ENCODE results near the gene FAM193A.
A peak's percentile ranks its signal among the peaks of the same experiment; 100 is the strongest.

FAM193A gene

GRCh38 chr4:2572866-2573265, 36.4 kb downstream of the FAM193A start:
- Histone ChIP-seq H3K27me3 (no peaks in the 10 kb centered on the region), H3K9me3 (no peaks in the 10 kb centered on the region), H3K4me3 (ENCODE audit: low read depth in 1 of 2, low read length in 1 of 2) (no peak overlapping the region), H3K4me1 (ENCODE audit: control insufficient read depth in 1 of 2, insufficient read depth in 1 of 2, low read depth in 1 of 2, low read length in 1 of 2) (peaks cover 9 to 18% of the 10 kb centered on the region in 2 experiments), H3K36me3 (peaks cover 7% of the 10 kb centered on the region), H3K27ac (no peak overlapping the region)
- TF ChIP-seq CTCF (IDR thresholded peaks at IDR 0.05): no peak

- Histone ChIP-seq H3K27me3 (no peaks in the 10 kb centered on the region), H3K36me3 (peaks cover 6% of the 10 kb centered on the region), H3K27ac (peak overlapping the region; percentile 58), H3K9me3 (no peaks in the 10 kb centered on the region), H3K4me1 (ENCODE audit: control insufficient read depth in 1 of 2, insufficient read depth in 1 of 2, low read depth in 1 of 2, low read length in 1 of 2) (peaks cover 9 to 18% of the 10 kb centered on the region in 2 experiments), H3K4me3 (ENCODE audit: low read depth in 1 of 2, low read length in 1 of 2) (no peak overlapping the region)
- TF ChIP-seq CTCF (IDR thresholded peaks at IDR 0.05): no peak
Observed at GRCh38 chr4:2574009-2574408, 37.6 kb downstream of the FAM193A start.

GRCh38 chr4:2574863-2575262, 38.4 kb downstream of the FAM193A start:
- H3K36me3 ChIP-seq: no peaks in the 10 kb centered on the region
- peaks cover 9 to 18% of the 10 kb centered on the region in 2 experiments for H3K4me1 ChIP-seq (ENCODE audit: control insufficient read depth in 1 of 2, insufficient read depth in 1 of 2, low read depth in 1 of 2, low read length in 1 of 2)
- no peak overlapping the region for H3K4me3 ChIP-seq (ENCODE audit: low read depth in 1 of 2, low read length in 1 of 2)
- H3K27ac ChIP-seq: peak overlapping the region; percentile 58
- no peak for TF ChIP-seq CTCF (IDR thresholded peaks at IDR 0.05)
- no peaks in the 10 kb centered on the region for H3K27me3 ChIP-seq
- no peaks in the 10 kb centered on the region for H3K9me3 ChIP-seq

- no peak for TF ChIP-seq CTCF (IDR thresholded peaks at IDR 0.05)
- H3K36me3 ChIP-seq: no peaks in the 10 kb centered on the region
- no peak overlapping the region for H3K27ac ChIP-seq
- no peaks in the 10 kb centered on the region for H3K27me3 ChIP-seq
- H3K4me3 ChIP-seq (ENCODE audit: low read depth in 1 of 2, low read length in 1 of 2): no peak overlapping the region
- H3K4me1 ChIP-seq (ENCODE audit: control insufficient read depth in 1 of 2, insufficient read depth in 1 of 2, low read depth in 1 of 2, low read length in 1 of 2): peaks cover 9 to 14% of the 10 kb centered on the region in 2 experiments
- no peaks in the 10 kb centered on the region for H3K9me3 ChIP-seq
Observed at GRCh38 chr4:2576290-2576689, 39.8 kb downstream of the FAM193A start.

GRCh38 chr4:2578106-2578505, 41.7 kb downstream of the FAM193A start:
- Histone ChIP-seq H3K4me3 (ENCODE audit: low read depth in 1 of 2, low read length in 1 of 2) (no peak overlapping the region), H3K4me1 (ENCODE audit: control insufficient read depth in 1 of 2, insufficient read depth in 1 of 2, low read depth in 1 of 2, low read length in 1 of 2) (peaks cover 13 to 17% of the 10 kb centered on the region in 2 experiments), H3K27me3 (no peaks in the 10 kb centered on the region), H3K36me3 (no peaks in the 10 kb centered on the region), H3K9me3 (no peaks in the 10 kb centered on the region), H3K27ac (no peak overlapping the region)
- no peak for TF ChIP-seq CTCF (IDR thresholded peaks at IDR 0.05)

GRCh38 chr4:2579910-2580309, 43.5 kb downstream of the FAM193A start:
- H3K4me1 ChIP-seq (ENCODE audit: control insufficient read depth in 1 of 2, insufficient read depth in 1 of 2, low read depth in 1 of 2, low read length in 1 of 2): peaks cover 11 to 12% of the 10 kb centered on the region in 2 experiments
- H3K9me3 ChIP-seq: no peaks in the 10 kb centered on the region
- H3K36me3 ChIP-seq: no peaks in the 10 kb centered on the region
- no peak overlapping the region for H3K27ac ChIP-seq
- H3K27me3 ChIP-seq: no peaks in the 10 kb centered on the region
- TF ChIP-seq CTCF (IDR thresholded peaks at IDR 0.05): no peak
- no peak overlapping the region for H3K4me3 ChIP-seq (ENCODE audit: low read depth in 1 of 2, low read length in 1 of 2)

All from neutrophil (primary cell).